ENCODE measurements around the gene NCAPD3.
"Not testable (repeated sequence)": the region's sequence is repeated elsewhere in the genome, so short reads cannot be mapped to it uniquely, and the experiment has no call there.

Gene NCAPD3

GRCh38 chr11:134257101-134257500 is 33.3 kb upstream of the NCAPD3 start:
- H3K27me3 Mint-ChIP-seq = no peaks in the 10 kb centered on the region
- ATAC-seq = no peak

GRCh38 chr11:134255184-134255561 is 31.4 kb upstream of the NCAPD3 start:
- not testable (repeated sequence) for DNase-seq, H3K4me3 Mint-ChIP-seq, ATAC-seq, H3K9me3 Mint-ChIP-seq, H3K27me3 Mint-ChIP-seq, H3K27ac Mint-ChIP-seq
- H3K4me1 Mint-ChIP-seq = peaks cover 32% of the 10 kb centered on the region

More at GRCh38 chr11:134257101-134257500, 33.3 kb upstream of the NCAPD3 start:
- no peak for DNase-seq
- H3K9me3 Mint-ChIP-seq = no peaks in the 10 kb centered on the region
- H3K4me1 Mint-ChIP-seq = peaks cover 26% of the 10 kb centered on the region
- H3K4me3 Mint-ChIP-seq = no peak overlapping the region
- H3K27ac Mint-ChIP-seq = no peak overlapping the region

GRCh38 chr11:134254433-134255183 is 30.8 kb upstream of the NCAPD3 start:
- no peak for DNase-seq
- Mint-ChIP-seq H3K27me3 (no peaks in the 10 kb centered on the region), H3K9me3 (no peaks in the 10 kb centered on the region), H3K4me1 (peaks cover 32% of the 10 kb centered on the region), H3K4me3 (peak overlapping the region; percentile 88 to 91), H3K27ac (peak overlapping the region in 1 of 2 donors; percentile 34)
- ATAC-seq = no peak

GRCh38 chr11:134253188-134253993 is 29.6 kb upstream of the NCAPD3 start, which contains the start of the genes ACAD8 and THYN1:
ACAD8 (plus strand) TSS chr11:134253568; CDS start chr11:134253601, 33 bp downstream.
THYN1 (minus strand) TSS chr11:134253352; CDS start chr11:134252882, 470 bp downstream.
- Mint-ChIP-seq H3K4me1 (peaks cover 43% of the 10 kb centered on the region), H3K27me3 (no peaks in the 10 kb centered on the region), H3K27ac (peak within 1 kb of the TSS; percentile 89 to 91), H3K4me3 (peak within 1 kb of the TSS; percentile 88 to 91), H3K9me3 (no peaks in the 10 kb centered on the region)
- ATAC-seq = peak; percentile 99
- DNase-seq = peak; percentile 95 to 97

- H3K9me3 Mint-ChIP-seq = no peaks in the 10 kb centered on the region
- DNase-seq = peak in 1 of 2 donors; percentile 33
- H3K27me3 Mint-ChIP-seq = no peaks in the 10 kb centered on the region
- peak; percentile 28 for ATAC-seq
- H3K27ac Mint-ChIP-seq = peak overlapping the region; percentile 89 to 91
- peak overlapping the region; percentile 88 to 91 for H3K4me3 Mint-ChIP-seq
- H3K4me1 Mint-ChIP-seq = peaks cover 45% of the 10 kb centered on the region
Observed at GRCh38 chr11:134252346-134253187, 28.8 kb upstream of the NCAPD3 start.

- Mint-ChIP-seq H3K9me3 (no peaks in the 10 kb centered on the region), H3K27ac (no peak overlapping the region), H3K4me1 (peaks cover 41% of the 10 kb centered on the region), H3K27me3 (no peaks in the 10 kb centered on the region), H3K4me3 (no peak overlapping the region)
- no peak for ATAC-seq
- DNase-seq = no peak
Observed at GRCh38 chr11:134250675-134251074, 26.9 kb upstream of the NCAPD3 start.

GRCh38 chr11:134250246-134250645 is 26.5 kb upstream of the NCAPD3 start:
- Mint-ChIP-seq H3K27me3 (no peaks in the 10 kb centered on the region), H3K27ac (no peak overlapping the region), H3K4me1 (peaks cover 36% of the 10 kb centered on the region), H3K9me3 (no peaks in the 10 kb centered on the region), H3K4me3 (no peak overlapping the region)
- DNase-seq (no peak), ATAC-seq (no peak)

- peak overlapping the region; percentile 58 to 81 for H3K27ac Mint-ChIP-seq
- H3K27me3 Mint-ChIP-seq = no peaks in the 10 kb centered on the region
- H3K9me3 Mint-ChIP-seq = no peaks in the 10 kb centered on the region
- no peak overlapping the region for H3K4me3 Mint-ChIP-seq
- ATAC-seq (peak; percentile 33), DNase-seq (peak in 1 of 2 donors; percentile 31)
- H3K4me1 Mint-ChIP-seq = peaks cover 24% of the 10 kb centered on the region
Observed at GRCh38 chr11:134248910-134249480, 25.2 kb upstream of the NCAPD3 start.

GRCh38 chr11:134246678-134247077 is 22.9 kb upstream of the NCAPD3 start:
- ATAC-seq = no peak
- Mint-ChIP-seq H3K27ac (peak overlapping the region in 1 of 2 donors; percentile 80), H3K27me3 (no peaks in the 10 kb centered on the region), H3K4me3 (no peak overlapping the region), H3K4me1 (peaks cover 14% of the 10 kb centered on the region), H3K9me3 (no peaks in the 10 kb centered on the region)
- no peak for DNase-seq

- Mint-ChIP-seq H3K27me3 (no peaks in the 10 kb centered on the region), H3K9me3 (no peaks in the 10 kb centered on the region), H3K4me3 (no peak overlapping the region), H3K4me1 (peaks cover 12% of the 10 kb centered on the region), H3K27ac (no peak overlapping the region)
- DNase-seq (no peak), ATAC-seq (no peak)
Observed at GRCh38 chr11:134246100-134246499, 22.3 kb upstream of the NCAPD3 start.

- H3K4me1 Mint-ChIP-seq = peaks cover 12% of the 10 kb centered on the region
- ATAC-seq = no peak
- H3K27ac Mint-ChIP-seq = no peak overlapping the region
- no peak overlapping the region for H3K4me3 Mint-ChIP-seq
- DNase-seq = no peak
- no peaks in the 10 kb centered on the region for H3K9me3 Mint-ChIP-seq
- no peaks in the 10 kb centered on the region for H3K27me3 Mint-ChIP-seq
Observed at GRCh38 chr11:134245434-134245833, 21.7 kb upstream of the NCAPD3 start.

- H3K9me3 Mint-ChIP-seq = no peaks in the 10 kb centered on the region
Observed at GRCh38 chr11:134244593-134244992, 20.8 kb upstream of the NCAPD3 start.

GRCh38 chr11:134243913-134244312 is 20.1 kb upstream of the NCAPD3 start:
- peak overlapping the region in 1 of 2 donors; percentile 22 for H3K27ac Mint-ChIP-seq
- no peaks in the 10 kb centered on the region for H3K9me3 Mint-ChIP-seq
- no peak for DNase-seq
- no peaks in the 10 kb centered on the region for H3K27me3 Mint-ChIP-seq
- no peak overlapping the region for H3K4me3 Mint-ChIP-seq
- peaks cover 7% of the 10 kb centered on the region for H3K4me1 Mint-ChIP-seq
- no peak for ATAC-seq

More at GRCh38 chr11:134244593-134244992, 20.8 kb upstream of the NCAPD3 start:
- DNase-seq (no peak), ATAC-seq (peak; percentile 28)
- H3K27ac Mint-ChIP-seq = no peak overlapping the region
- H3K27me3 Mint-ChIP-seq = no peaks in the 10 kb centered on the region
- H3K4me3 Mint-ChIP-seq = no peak overlapping the region
- H3K4me1 Mint-ChIP-seq = peaks cover 12% of the 10 kb centered on the region

GRCh38 chr11:134242376-134242775 is 18.6 kb upstream of the NCAPD3 start:
- no peaks in the 10 kb centered on the region for H3K27me3 Mint-ChIP-seq
- no peak for DNase-seq
- H3K27ac Mint-ChIP-seq = peak overlapping the region; percentile 21 to 52
- H3K9me3 Mint-ChIP-seq = no peaks in the 10 kb centered on the region
- ATAC-seq = no peak
- H3K4me1 Mint-ChIP-seq = no peaks in the 10 kb centered on the region
- H3K4me3 Mint-ChIP-seq = no peak overlapping the region

GRCh38 chr11:134240592-134240991 is 16.8 kb upstream of the NCAPD3 start:
- DNase-seq = no peak
- no peaks in the 10 kb centered on the region for H3K9me3 Mint-ChIP-seq

More at GRCh38 chr11:134240592-134240991, 16.8 kb upstream of the NCAPD3 start:
- H3K4me1 Mint-ChIP-seq = no peaks in the 10 kb centered on the region
- H3K4me3 Mint-ChIP-seq = no peak overlapping the region
- no peaks in the 10 kb centered on the region for H3K27me3 Mint-ChIP-seq
- ATAC-seq = no peak
- no peak overlapping the region for H3K27ac Mint-ChIP-seq

Data from stimulated activated naive CD8-positive, alpha-beta T cell treated with anti-CD3 and anti-CD28 coated beads, Interleukin-15, amount 100 ng/mL, for 72 hours (primary cell).